ENCODE data around the gene WT1.
"Not testable (repeated sequence)": the region's sequence is repeated elsewhere in the genome, so short reads cannot be mapped to it uniquely, and the experiment has no call there.

The WT1 gene

GRCh38 chr11:32386770-32387377, 48.5 kb downstream of the WT1 start:
- DNase-seq (ENCODE audit: low read depth): no peak

- DNase-seq (ENCODE audit: low read depth): no peak
These were observed 49.3 kb downstream of the WT1 start for GRCh38 chr11:32385998-32386397.

- no peak for DNase-seq (ENCODE audit: low read depth)
These were observed 52.8 kb downstream of the WT1 start for GRCh38 chr11:32382339-32383049.

GRCh38 chr11:32381179-32381578, 54.2 kb downstream of the WT1 start:
- no peak for DNase-seq (ENCODE audit: low read depth)

- DNase-seq (ENCODE audit: low read depth): no peak
These were observed 55.6 kb downstream of the WT1 start for GRCh38 chr11:32379719-32380118.

- DNase-seq (ENCODE audit: low read depth): no peak
These were observed 59.5 kb downstream of the WT1 start for GRCh38 chr11:32375826-32376225.

GRCh38 chr11:32374261-32374711, 61.1 kb downstream of the WT1 start:
- DNase-seq (ENCODE audit: low read depth): no peak

GRCh38 chr11:32369987-32370386, 65.4 kb downstream of the WT1 start:
- DNase-seq (ENCODE audit: low read depth): not testable (repeated sequence)

- DNase-seq (ENCODE audit: low read depth): no peak
These were observed 68.7 kb downstream of the WT1 start for GRCh38 chr11:32366666-32367065.

GRCh38 chr11:32365192-32365591, 70.1 kb downstream of the WT1 start:
- DNase-seq (ENCODE audit: low read depth): no peak

- no peak for DNase-seq (ENCODE audit: low read depth)
These were observed 76.6 kb downstream of the WT1 start for GRCh38 chr11:32358729-32359128.

- no peak for DNase-seq (ENCODE audit: low read depth)
These were observed 81.5 kb downstream of the WT1 start for GRCh38 chr11:32353884-32354283.

GRCh38 chr11:32348502-32348901, 86.8 kb downstream of the WT1 start:
- no peak for DNase-seq (ENCODE audit: low read depth)

GRCh38 chr11:32344946-32345345, 90.4 kb downstream of the WT1 start:
- no peak for DNase-seq (ENCODE audit: low read depth)

GRCh38 chr11:32343325-32344008, 91.9 kb downstream of the WT1 start:
- DNase-seq (ENCODE audit: low read depth): no peak

GRCh38 chr11:32341620-32342613, 93.4 kb downstream of the WT1 start:
- no peak for DNase-seq (ENCODE audit: low read depth)

GRCh38 chr11:32340181-32340580, 95.2 kb downstream of the WT1 start:
- DNase-seq (ENCODE audit: low read depth): no peak
